B cell (primary cell): ENCODE measurements around the gene SUSD2. TPM values are rescaled to one million over a fixed set of nuclear protein-coding genes. Genes with fewer than 3 reads are reported as not detected.
A peak's percentile ranks its signal among the peaks of the same experiment; 100 is the strongest.

Experiments
- ATAC-seq: fragments of 200-7000 bp; cut with Tn5 transposase; one replicate; pipeline ENCODE4 v1.10.0; 2021; ENCODE audit warnings: low read depth, mild to moderate bottlenecking, moderate number of reproducible peaks, moderate library complexity
- CTCF ChIA-PET: fragments of 350-600 bp; sonication (Branson Sonifier 250); formaldehyde crosslinking; loops from one replicate; lab custom pipeline; 2021; ENCODE audit warnings: antibody characterized with exemption, inconsistent platforms; lab: Charles Lee
- POLR2A ChIA-PET: fragments of 350-600 bp; sonication (Branson Sonifier 250); formaldehyde crosslinking; loops from one replicate; lab custom pipeline; 2021; ENCODE audit warnings: antibody characterized with exemption; lab: Charles Lee
- DNase-seq: peaks from one replicate; pipeline ENCODE4 v3.0.0; 2013
- H2AFZ ChIP-seq: 2 replicates; pipeline ENCODE4 v1.6.1; 2012; ENCODE audit warnings: mild to moderate bottlenecking, low read depth, low read length; ENCODE audit not compliant: insufficient read depth, poor library complexity, severe bottlenecking
- H3K27ac ChIP-seq, 2 donors: 1 replicate in 1 of 2; 2 replicates in 1 of 2; pipeline ENCODE4 v1.5.1; 2012 to 2013; ENCODE audit warnings: low read length in 2 of 2, mild to moderate bottlenecking in 2 of 2, moderate library complexity in 1 of 2
- H3K27me3 ChIP-seq, 4 experiments: fragments of 200-600 bp in 1 of 4; sonication (generic) in 1 of 4; replicated peaks in 1 of 4; 1 replicate in 2 of 4; 2 replicates in 2 of 4; pipeline versions ENCODE4 v1.6.1 to v1.7.0; 2013 to 2016; ENCODE audit warnings: low read length in 3 of 4, mild to moderate bottlenecking in 2 of 4, mixed read lengths in 1 of 4, moderate library complexity in 1 of 4; ENCODE audit not compliant: insufficient read depth in 4 of 4, control insufficient read depth in 3 of 4; ENCODE audit errors: control extremely low read depth in 1 of 4
- H3K36me3 ChIP-seq, 2 experiments: replicated peaks in 1 of 2; 1 replicate in 1 of 2; 2 replicates in 1 of 2; pipeline versions ENCODE4 v1.6.1 to v1.7.1; 2013; ENCODE audit warnings: low read length in 1 of 2; ENCODE audit not compliant: insufficient read depth in 2 of 2, control insufficient read depth in 1 of 2; ENCODE audit errors: control extremely low read depth in 1 of 2, extremely low read depth in 1 of 2
- H3K4me1 ChIP-seq, 2 donors: fragments of 200-600 bp in 1 of 2; sonication (generic) in 1 of 2; 1 replicate in 1 of 2; 2 replicates in 1 of 2; pipeline versions ENCODE4 v1.5.1 to v1.6.1; 2013 to 2017; ENCODE audit warnings: low read length in 2 of 2; ENCODE audit not compliant: control insufficient read depth in 2 of 2, insufficient read depth in 2 of 2
- H3K4me2 ChIP-seq: replicated peaks from 2 replicates; pipeline ENCODE3; 2012; ENCODE audit warnings: mild to moderate bottlenecking, low read depth, low read length; ENCODE audit not compliant: poor library complexity, severe bottlenecking
- H3K4me3 ChIP-seq, 5 experiments: fragments of 200-600 bp in 1 of 5; sonication (generic) in 1 of 5; 1 replicate in 3 of 5; 2 replicates in 2 of 5; pipeline versions ENCODE4 v1.5.1 to v1.7.0; 2011 to 2016; ENCODE audit warnings: low read length in 4 of 5, mild to moderate bottlenecking in 4 of 5, low read depth in 2 of 5, control low read depth in 1 of 5, moderate library complexity in 1 of 5; ENCODE audit not compliant: insufficient read depth in 1 of 5; ENCODE audit errors: control extremely low read depth in 1 of 5, extremely low read depth in 1 of 5
- H3K79me2 ChIP-seq: fragments of 200-600 bp; sonication (generic); one replicate; pipeline ENCODE4 v1.6.0; 2016; ENCODE audit warnings: low read length; ENCODE audit not compliant: control insufficient read depth, insufficient read depth
- H3K9ac ChIP-seq: fragments of 200-600 bp; sonication (generic); 2 replicates; pipeline ENCODE4 v1.6.1; 2017; ENCODE audit warnings: mild to moderate bottlenecking, low read length, moderate library complexity
- H3K9me3 ChIP-seq, 3 donors: one replicate each; pipeline versions ENCODE4 v1.6.1 to v1.7.1; 2013; ENCODE audit warnings: low read length in 2 of 3; ENCODE audit not compliant: control insufficient read depth in 2 of 3, insufficient read depth in 1 of 3; ENCODE audit errors: control extremely low read depth in 1 of 3
- H4K20me1 ChIP-seq: 2 replicates; pipeline ENCODE4 v1.6.0; 2012; ENCODE audit warnings: mild to moderate bottlenecking, low read length; ENCODE audit not compliant: insufficient read depth, control insufficient read depth, poor library complexity, severe bottlenecking
- H3K27ac Mint-ChIP-seq: one replicate; pipeline ENCODE4 v1.8.0; 2021; ENCODE audit warnings: mixed read lengths
- H3K27me3 Mint-ChIP-seq: one replicate; pipeline ENCODE4 v1.8.0; 2021; ENCODE audit warnings: mixed read lengths
- H3K4me1 Mint-ChIP-seq: one replicate; pipeline ENCODE4 v1.8.0; 2021; ENCODE audit warnings: mixed read lengths
- H3K4me3 Mint-ChIP-seq: one replicate; pipeline ENCODE4 v1.8.0; 2021; ENCODE audit warnings: mixed read lengths
- H3K9me3 Mint-ChIP-seq: one replicate; pipeline ENCODE4 v1.8.0; 2022; ENCODE audit warnings: mixed read lengths; ENCODE audit not compliant: insufficient read depth
- EZH2 ChIP-seq: IDR thresholded peaks from 2 replicates; pipeline ENCODE4 v1.6.1; 2012; ENCODE audit warnings: borderline replicate concordance, low read depth, mild to moderate bottlenecking, moderate library complexity, low read length; ENCODE audit not compliant: insufficient read depth, poor library complexity, severe bottlenecking
- WGBS: methylation state at CpG from one replicate; pipeline ENCODE4 v1.1.5; 2013; ENCODE audit warnings: missing lambda C conversion rate; ENCODE audit not compliant: insufficient coverage; 5-methylcytosine and 5-hydroxymethylcytosine counted together
- intact Hi-C: fragments of 100-400 bp; cut with micrococcal nuclease; formaldehyde crosslinking; loops from one replicate; pipeline ENCODE4 v1.10.0; 2022
- polyA plus RNA-seq: library from polyadenylated mRNA; depleted of rRNA; stranded (reverse); fragments of >200 nt; gene quantifications from 2 replicates; pipeline ENCODE4 v1.2.3, GENCODE V29; 2012
- total RNA-seq, 2 donors: library from RNA; stranded (reverse); fragments of 120-200 nt in 1 of 2; gene quantifications; 1 replicate in 1 of 2; 2 replicates in 1 of 2; pipeline versions ENCODE4 v1.2.3 to v1.2.4, GENCODE V29; 2013 to 2022
- TF ChIP-seq, protein P1 (sequence below): fragments of 200-600 bp; IDR thresholded peaks from one replicate; pipeline ENCODE4 v1.8.0; 2022; ENCODE audit warnings: antibody characterized with exemption, mild to moderate bottlenecking

The SUSD2 gene
- total and polyA plus RNA-seq, 2 donors (not counting 1 experiment from before 2014, with no cell fraction given) = 0.30 to 0.48 TPM

DNA sequence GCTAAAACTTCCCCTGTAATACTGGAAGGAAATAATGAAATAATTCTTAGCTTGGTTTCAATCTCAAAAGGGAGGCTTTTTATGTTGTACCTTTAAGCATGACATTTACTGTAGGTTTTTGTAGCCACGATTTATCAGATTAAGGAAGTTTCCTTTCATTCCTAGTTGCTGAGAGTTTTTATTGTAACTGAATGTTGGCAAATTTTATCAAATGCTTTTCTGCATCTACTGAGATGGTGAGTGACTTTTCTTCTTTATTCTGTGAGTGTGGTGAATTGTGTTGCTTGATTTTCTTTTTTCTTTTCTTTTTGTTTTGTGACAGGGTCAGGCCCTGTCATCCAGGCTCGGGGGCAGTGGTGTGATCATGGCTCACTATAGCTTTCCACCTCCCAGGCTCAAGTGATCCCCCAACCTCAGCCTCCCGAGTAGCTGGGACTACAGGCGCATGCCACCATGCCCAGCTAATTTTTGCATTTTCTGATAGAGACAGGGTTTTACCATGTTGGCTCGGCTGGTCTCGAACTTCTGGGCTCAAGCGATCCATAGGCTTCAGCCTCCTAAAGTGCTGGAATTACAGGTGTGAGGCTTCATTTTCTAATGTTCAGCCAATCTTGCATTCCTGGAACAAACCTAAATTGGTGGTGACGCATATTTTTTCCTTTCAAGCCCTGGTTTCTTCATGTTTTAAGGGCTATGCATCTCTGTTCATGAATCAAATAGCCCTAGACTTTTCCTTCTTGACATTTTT, 26.2 kb downstream of the SUSD2 start:
- intact Hi-C loops = no loop called here
- H3K79me2 ChIP-seq = no peaks in the 10 kb centered on the region
- 70% methylated on average over 7 of the region's 8 CpGs for WGBS
- no peaks in the 10 kb centered on the region for H3K36me3 ChIP-seq
- H4K20me1 ChIP-seq = no peaks in the 10 kb centered on the region
- no peak overlapping the region for H3K4me2 ChIP-seq
- no peak for ATAC-seq
- POLR2A ChIA-PET = no interaction called here
- TF ChIP-seq EZH2 = no peak
- TF ChIP-seq, protein P1, sequence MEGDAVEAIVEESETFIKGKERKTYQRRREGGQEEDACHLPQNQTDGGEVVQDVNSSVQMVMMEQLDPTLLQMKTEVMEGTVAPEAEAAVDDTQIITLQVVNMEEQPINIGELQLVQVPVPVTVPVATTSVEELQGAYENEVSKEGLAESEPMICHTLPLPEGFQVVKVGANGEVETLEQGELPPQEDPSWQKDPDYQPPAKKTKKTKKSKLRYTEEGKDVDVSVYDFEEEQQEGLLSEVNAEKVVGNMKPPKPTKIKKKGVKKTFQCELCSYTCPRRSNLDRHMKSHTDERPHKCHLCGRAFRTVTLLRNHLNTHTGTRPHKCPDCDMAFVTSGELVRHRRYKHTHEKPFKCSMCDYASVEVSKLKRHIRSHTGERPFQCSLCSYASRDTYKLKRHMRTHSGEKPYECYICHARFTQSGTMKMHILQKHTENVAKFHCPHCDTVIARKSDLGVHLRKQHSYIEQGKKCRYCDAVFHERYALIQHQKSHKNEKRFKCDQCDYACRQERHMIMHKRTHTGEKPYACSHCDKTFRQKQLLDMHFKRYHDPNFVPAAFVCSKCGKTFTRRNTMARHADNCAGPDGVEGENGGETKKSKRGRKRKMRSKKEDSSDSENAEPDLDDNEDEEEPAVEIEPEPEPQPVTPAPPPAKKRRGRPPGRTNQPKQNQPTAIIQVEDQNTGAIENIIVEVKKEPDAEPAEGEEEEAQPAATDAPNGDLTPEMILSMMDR = no peak
- Mint-ChIP-seq H3K4me1 (peaks cover 32% of the 10 kb centered on the region), H3K27me3 (no peaks in the 10 kb centered on the region), H3K27ac (no peak overlapping the region), H3K9me3 (no peaks in the 10 kb centered on the region), H3K4me3 (peak overlapping the region; percentile 2)
- H3K9ac ChIP-seq = no peak overlapping the region
- no peak overlapping the region for H3K27ac ChIP-seq
- no peaks in the 10 kb centered on the region for H3K9me3 ChIP-seq
- peaks cover 16 to 31% of the 10 kb centered on the region in 2 donors for H3K4me1 ChIP-seq
- no peaks in the 10 kb centered on the region for H3K27me3 ChIP-seq
- no peak for DNase-seq
- peak overlapping the region; percentile 26 for H2AFZ ChIP-seq
- CTCF ChIA-PET = interaction anchor here (1.4 kb wide), 1 partner anchor 35 kb away, joined by 3 read pairs; no protein-coding TSS in a partner anchor
- H3K4me3 ChIP-seq = no peak overlapping the region

- no peak overlapping the region for H3K27ac ChIP-seq
- ATAC-seq (no peak), DNase-seq (no peak)
- Mint-ChIP-seq H3K9me3 (no peaks in the 10 kb centered on the region), H3K27ac (no peak overlapping the region), H3K4me3 (no peak overlapping the region), H3K27me3 (no peaks in the 10 kb centered on the region), H3K4me1 (peaks cover 34% of the 10 kb centered on the region)
- no peaks in the 10 kb centered on the region for H4K20me1 ChIP-seq
- no peak overlapping the region for H3K4me3 ChIP-seq
- no peaks in the 10 kb centered on the region for H3K79me2 ChIP-seq
- WGBS = 0% methylated on average over 1 of the region's 2 CpGs
- no peak overlapping the region for H3K9ac ChIP-seq
- POLR2A ChIA-PET = no interaction called here
- CTCF ChIA-PET = interaction anchor here (1.4 kb wide), 1 partner anchor 35 kb away, joined by 3 read pairs; no protein-coding TSS in a partner anchor
- H3K4me2 ChIP-seq = no peak overlapping the region
- H3K9me3 ChIP-seq = no peaks in the 10 kb centered on the region
- intact Hi-C loops = no loop called here
- H3K27me3 ChIP-seq = no peaks in the 10 kb centered on the region
- no peaks in the 10 kb centered on the region for H3K36me3 ChIP-seq
- H3K4me1 ChIP-seq = peaks cover 18 to 34% of the 10 kb centered on the region in 2 donors
- TF ChIP-seq EZH2 = no peak
- peak overlapping the region; percentile 26 for H2AFZ ChIP-seq
These were observed 26.9 kb downstream of the SUSD2 start for GRCh38 chr22:24208012-24208749.
